Nephron (organoid): ENCODE results near the gene NAT9.
A peak's percentile ranks its signal among the peaks of the same experiment; 100 is the strongest.

Source experiments
- H3K27ac Mint-ChIP-seq, 3 experiments: 2 replicates each; pipeline ENCODE4 v1.8.0; 2020; ENCODE audit warnings: mixed read lengths in 3 of 3, mild to moderate bottlenecking in 2 of 3, moderate library complexity in 1 of 3
- H3K27me3 Mint-ChIP-seq: 2 replicates; pipeline ENCODE4 v1.8.0; 2021; ENCODE audit warnings: low read depth, mild to moderate bottlenecking, moderate library complexity, mixed read lengths
- H3K36me3 Mint-ChIP-seq: 2 replicates; pipeline ENCODE4 v1.8.0; 2020; ENCODE audit warnings: low read depth, mixed read lengths
- H3K4me1 Mint-ChIP-seq: 2 replicates; pipeline ENCODE4 v1.8.0; 2020; ENCODE audit warnings: mixed read lengths
- H3K4me3 Mint-ChIP-seq, 3 experiments: 2 replicates each; pipeline ENCODE4 v1.8.0; 2020; ENCODE audit warnings: mild to moderate bottlenecking in 3 of 3, mixed read lengths in 3 of 3, moderate library complexity in 2 of 3
- H3K9me3 Mint-ChIP-seq: 2 replicates; pipeline ENCODE4 v1.8.0; 2020; ENCODE audit warnings: mixed read lengths
- CTCF ChIP-seq, 3 experiments: fragments of 200-600 bp; sonication (generic); IDR thresholded peaks; one replicate each; pipeline ENCODE4 v1.5.0; 2021; ENCODE audit warnings: antibody characterized with exemption in 3 of 3; ENCODE audit not compliant: unreplicated experiment in 3 of 3

The NAT9 gene

GRCh38 chr17:74740641-74741387 lies 35.3 kb downstream of the NAT9 start:
- no peak for TF ChIP-seq CTCF (IDR thresholded peaks at IDR 0.05; ENCODE audit: unreplicated experiment in 3 of 3)
- Mint-ChIP-seq H3K4me3 (no peak overlapping the region), H3K27me3 (peaks cover 61% of the 10 kb centered on the region), H3K4me1 (peaks cover 30% of the 10 kb centered on the region), H3K36me3 (no peaks in the 10 kb centered on the region), H3K9me3 (no peaks in the 10 kb centered on the region), H3K27ac (no peak overlapping the region)

- H3K9me3 Mint-ChIP-seq, result no peaks in the 10 kb centered on the region
Measured at GRCh38 chr17:74740173-74740572, 36.0 kb downstream of the NAT9 start.

GRCh38 chr17:74739227-74739831 lies 36.8 kb downstream of the NAT9 start:
- Mint-ChIP-seq H3K4me1 (peaks cover 25% of the 10 kb centered on the region), H3K36me3 (no peaks in the 10 kb centered on the region), H3K4me3 (peak overlapping the region; percentile 26 to 67 (median 33)), H3K27ac (peak overlapping the region in 2 of 3 experiments; percentile 16 to 49), H3K9me3 (no peaks in the 10 kb centered on the region), H3K27me3 (peaks cover 58% of the 10 kb centered on the region)
- no peak for TF ChIP-seq CTCF (IDR thresholded peaks at IDR 0.05; ENCODE audit: unreplicated experiment in 3 of 3)

More at GRCh38 chr17:74740173-74740572, 36.0 kb downstream of the NAT9 start:
- peaks cover 61% of the 10 kb centered on the region for H3K27me3 Mint-ChIP-seq
- no peaks in the 10 kb centered on the region for H3K36me3 Mint-ChIP-seq
- no peak overlapping the region for H3K27ac Mint-ChIP-seq
- H3K4me3 Mint-ChIP-seq, result no peak overlapping the region
- TF ChIP-seq CTCF (IDR thresholded peaks at IDR 0.05; ENCODE audit: unreplicated experiment in 3 of 3), result no peak
- H3K4me1 Mint-ChIP-seq, result peaks cover 30% of the 10 kb centered on the region

GRCh38 chr17:74738051-74738996 lies 37.8 kb downstream of the NAT9 start:
- H3K27ac Mint-ChIP-seq, result peak overlapping the region in 2 of 3 experiments; percentile 16 to 49
- no peaks in the 10 kb centered on the region for H3K36me3 Mint-ChIP-seq
- peak overlapping the region; percentile 67 to 70 (median 69) for H3K4me3 Mint-ChIP-seq
- no peak for TF ChIP-seq CTCF (IDR thresholded peaks at IDR 0.05; ENCODE audit: unreplicated experiment in 3 of 3)
- peaks cover 20% of the 10 kb centered on the region for H3K4me1 Mint-ChIP-seq
- H3K27me3 Mint-ChIP-seq, result peaks cover 53% of the 10 kb centered on the region
- H3K9me3 Mint-ChIP-seq, result no peaks in the 10 kb centered on the region

GRCh38 chr17:74737299-74738050 lies 38.7 kb downstream of the NAT9 start:
- Mint-ChIP-seq H3K4me1 (peaks cover 20% of the 10 kb centered on the region), H3K36me3 (no peaks in the 10 kb centered on the region), H3K9me3 (no peaks in the 10 kb centered on the region), H3K4me3 (peak overlapping the region; percentile 54 to 70 (median 69)), H3K27ac (no peak overlapping the region), H3K27me3 (peaks cover 46% of the 10 kb centered on the region)
- peak in 1 of 3 experiments; percentile 48 for TF ChIP-seq CTCF (IDR thresholded peaks at IDR 0.05; ENCODE audit: unreplicated experiment in 3 of 3)
